Lung microvascular endothelial cell (primary cell): ENCODE data around the gene NEURL3. TPM values are rescaled to one million over a fixed set of nuclear protein-coding genes. Genes with fewer than 3 reads are reported as not detected.

Experiments
- DNase-seq, 2 donors: peaks; one replicate each; pipeline versions ENCODE4 v3.0.0 to v3.0.0-alpha.2; 2010; ENCODE audit warnings: low read depth in 2 of 2
- total RNA-seq: library from RNA; depleted of rRNA; stranded (reverse); fragments of >200 nt; gene quantifications from 2 replicates; pipeline ENCODE4 v1.2.1, GENCODE V29; 2014

Gene NEURL3
- total RNA-seq, 1 donor from 2014 or later: 0.20 TPM

- peak; percentile 42 to 45 for DNase-seq
These were observed 23.0 kb upstream of the NEURL3 start for GRCh38 chr2:96528006-96528699.

GRCh38 chr2:96527286-96528005, 22.3 kb upstream of the NEURL3 start:
- DNase-seq: peak; percentile 38 to 67

- DNase-seq: no peak
These were observed 21.6 kb upstream of the NEURL3 start for GRCh38 chr2:96526615-96527285.

GRCh38 chr2:96526101-96526591, 21.0 kb upstream of the NEURL3 start:
- no peak for DNase-seq

GRCh38 chr2:96525211-96525507, 20.0 kb upstream of the NEURL3 start:
- no peak for DNase-seq

GRCh38 chr2:96524482-96525210, 19.5 kb upstream of the NEURL3 start:
- no peak for DNase-seq

GRCh38 chr2:96523659-96524481, 18.7 kb upstream of the NEURL3 start:
- no peak for DNase-seq

- DNase-seq: no peak
These were observed 17.4 kb upstream of the NEURL3 start for GRCh38 chr2:96522304-96523203.

GRCh38 chr2:96521219-96521618, 16.1 kb upstream of the NEURL3 start:
- no peak for DNase-seq

- no peak for DNase-seq
These were observed 15.5 kb upstream of the NEURL3 start for GRCh38 chr2:96520697-96521096.

- DNase-seq: no peak
These were observed 15.1 kb upstream of the NEURL3 start for GRCh38 chr2:96520231-96520630.

GRCh38 chr2:96517079-96517478, 11.9 kb upstream of the NEURL3 start:
- no peak for DNase-seq

GRCh38 chr2:96514521-96514920, 9.4 kb upstream of the NEURL3 start:
- no peak for DNase-seq

- DNase-seq: no peak
These were observed 7.2 kb upstream of the NEURL3 start for GRCh38 chr2:96512341-96512740.

- no peak for DNase-seq
These were observed 6.7 kb upstream of the NEURL3 start for GRCh38 chr2:96511851-96512250.

GRCh38 chr2:96510931-96511595, 5.9 kb upstream of the NEURL3 start:
- DNase-seq: no peak

- DNase-seq: no peak
These were observed 4.7 kb upstream of the NEURL3 start for GRCh38 chr2:96509847-96510230.

GRCh38 chr2:96509114-96509846, 4.1 kb upstream of the NEURL3 start:
- DNase-seq: peak; percentile 88 to 89
